GM06990 (cell line): ENCODE measurements around the gene ZNF536.

Experiments
- DNase-seq: peaks from one replicate; pipeline ENCODE4 v3.0.0-alpha.2; 2011; ENCODE audit not compliant: insufficient read length; ENCODE audit errors: extremely low read depth
- H3K27me3 ChIP-seq: replicated peaks from 2 replicates; pipeline ENCODE4 v1.6.0; 2011; ENCODE audit warnings: low read length; ENCODE audit not compliant: control insufficient read depth, insufficient read depth
- H3K36me3 ChIP-seq: 2 replicates; pipeline ENCODE4 v1.5.1; 2011; ENCODE audit warnings: low read length; ENCODE audit not compliant: control insufficient read depth, insufficient read depth
- H3K4me3 ChIP-seq: replicated peaks from 2 replicates; pipeline ENCODE4 v1.5.1; 2011; ENCODE audit warnings: low read depth, mild to moderate bottlenecking, control low read depth, low read length
- TF ChIP-seq, protein P1 (sequence below): IDR thresholded peaks from 2 replicates; pipeline ENCODE4 v1.5.1; 2011; ENCODE audit warnings: low read length, control low read depth, mild to moderate bottlenecking, inconsistent platforms; ENCODE audit not compliant: insufficient read depth, poor library complexity, severe bottlenecking

ZNF536 gene

DNA sequence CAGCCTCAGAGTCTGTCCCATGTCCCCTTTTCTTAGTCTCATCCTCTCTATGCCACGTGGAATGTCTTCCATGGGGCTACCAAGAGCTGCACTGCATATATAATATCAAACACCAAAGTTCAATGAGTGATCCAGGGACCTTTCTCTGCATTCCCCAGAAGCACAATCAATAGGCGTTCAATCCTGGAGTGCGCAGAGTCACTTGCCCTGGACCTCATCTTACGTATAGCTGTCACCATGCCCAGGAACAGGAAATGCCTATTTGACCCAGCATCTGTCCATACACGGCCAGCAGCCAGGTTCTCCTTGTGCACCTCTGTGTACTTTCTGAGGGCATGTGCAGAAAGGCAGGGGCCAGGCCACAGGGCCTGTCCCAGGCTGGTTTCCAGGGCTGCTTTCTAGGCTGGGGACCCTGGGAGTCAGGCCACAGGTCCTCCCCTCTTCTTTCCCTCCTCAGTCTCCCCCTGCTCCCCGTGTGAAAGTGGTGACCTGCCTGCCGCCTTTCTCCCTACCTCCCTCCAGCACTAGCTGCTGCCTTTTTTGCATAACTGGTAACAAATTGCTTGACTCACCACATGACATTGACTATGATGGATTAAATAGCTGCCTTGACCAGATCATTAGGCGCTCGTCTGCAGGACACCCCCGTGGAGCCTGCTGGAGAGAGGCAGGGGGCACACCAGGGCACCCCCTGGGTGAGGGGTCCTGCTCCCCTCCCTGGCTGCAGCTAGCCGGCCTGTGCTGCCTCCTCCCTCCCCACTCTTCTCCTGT, 222.0 kb downstream of the ZNF536 start:
- DNase-seq = no peak
- H3K4me3 ChIP-seq = no peak overlapping the region
- H3K27me3 ChIP-seq = no peaks in the 10 kb centered on the region
- H3K36me3 ChIP-seq = no peaks in the 10 kb centered on the region
- TF ChIP-seq, protein P1, sequence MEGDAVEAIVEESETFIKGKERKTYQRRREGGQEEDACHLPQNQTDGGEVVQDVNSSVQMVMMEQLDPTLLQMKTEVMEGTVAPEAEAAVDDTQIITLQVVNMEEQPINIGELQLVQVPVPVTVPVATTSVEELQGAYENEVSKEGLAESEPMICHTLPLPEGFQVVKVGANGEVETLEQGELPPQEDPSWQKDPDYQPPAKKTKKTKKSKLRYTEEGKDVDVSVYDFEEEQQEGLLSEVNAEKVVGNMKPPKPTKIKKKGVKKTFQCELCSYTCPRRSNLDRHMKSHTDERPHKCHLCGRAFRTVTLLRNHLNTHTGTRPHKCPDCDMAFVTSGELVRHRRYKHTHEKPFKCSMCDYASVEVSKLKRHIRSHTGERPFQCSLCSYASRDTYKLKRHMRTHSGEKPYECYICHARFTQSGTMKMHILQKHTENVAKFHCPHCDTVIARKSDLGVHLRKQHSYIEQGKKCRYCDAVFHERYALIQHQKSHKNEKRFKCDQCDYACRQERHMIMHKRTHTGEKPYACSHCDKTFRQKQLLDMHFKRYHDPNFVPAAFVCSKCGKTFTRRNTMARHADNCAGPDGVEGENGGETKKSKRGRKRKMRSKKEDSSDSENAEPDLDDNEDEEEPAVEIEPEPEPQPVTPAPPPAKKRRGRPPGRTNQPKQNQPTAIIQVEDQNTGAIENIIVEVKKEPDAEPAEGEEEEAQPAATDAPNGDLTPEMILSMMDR = no peak

DNA sequence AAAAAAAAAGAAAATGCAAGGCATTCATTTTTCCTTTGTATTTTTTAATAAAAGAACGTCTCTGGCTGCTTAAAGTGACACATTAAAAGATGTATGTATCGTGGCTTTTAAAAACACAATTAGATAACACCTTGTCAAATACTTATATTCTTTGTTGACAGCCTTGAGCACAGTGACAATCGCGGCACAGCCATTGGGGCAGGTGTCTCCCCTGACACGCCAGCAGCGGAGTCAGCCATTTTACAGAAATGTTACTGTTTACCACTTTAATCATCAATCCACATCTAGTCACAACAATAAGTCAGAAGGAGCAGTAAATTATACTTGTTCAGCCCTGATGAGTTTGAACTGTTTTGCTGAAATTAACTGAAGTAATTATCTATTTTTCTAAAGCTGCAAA, 224.1 kb downstream of the ZNF536 start:
- no peak for DNase-seq
- no peaks in the 10 kb centered on the region for H3K27me3 ChIP-seq
- H3K36me3 ChIP-seq = no peaks in the 10 kb centered on the region
- H3K4me3 ChIP-seq = no peak overlapping the region
- TF ChIP-seq, protein P1 = no peak

DNA sequence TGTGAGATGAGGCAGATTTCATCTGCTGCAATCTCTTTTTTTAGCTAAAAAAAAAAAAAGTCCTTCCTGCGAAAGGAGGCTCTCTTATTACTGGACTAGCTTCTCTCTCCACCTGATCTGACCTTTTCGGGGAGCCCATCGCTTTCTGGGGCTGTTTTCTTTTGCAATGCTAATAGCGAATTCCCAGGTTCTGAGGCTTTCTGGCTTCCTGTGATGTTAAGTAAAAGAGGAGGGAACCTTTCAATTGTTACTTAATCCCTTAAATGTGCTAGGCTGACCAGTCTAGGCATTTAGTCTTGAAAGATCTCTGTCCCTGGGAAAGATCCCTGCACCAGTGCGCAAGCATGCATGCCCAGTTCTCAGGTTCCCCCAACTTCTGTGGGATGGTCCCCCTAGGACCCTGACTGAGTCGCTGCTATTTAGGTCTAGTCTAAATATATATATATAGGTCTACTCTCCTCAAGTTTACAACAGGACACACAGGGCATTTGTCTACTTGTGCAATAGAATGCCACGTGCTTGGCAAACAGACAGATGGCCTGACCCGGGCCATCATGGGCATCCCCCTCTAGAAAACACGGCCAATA, 224.7 kb downstream of the ZNF536 start:
- no peaks in the 10 kb centered on the region for H3K36me3 ChIP-seq
- no peak for DNase-seq
- TF ChIP-seq, protein P1 = no peak
- H3K27me3 ChIP-seq = no peaks in the 10 kb centered on the region
- H3K4me3 ChIP-seq = no peak overlapping the region

DNA sequence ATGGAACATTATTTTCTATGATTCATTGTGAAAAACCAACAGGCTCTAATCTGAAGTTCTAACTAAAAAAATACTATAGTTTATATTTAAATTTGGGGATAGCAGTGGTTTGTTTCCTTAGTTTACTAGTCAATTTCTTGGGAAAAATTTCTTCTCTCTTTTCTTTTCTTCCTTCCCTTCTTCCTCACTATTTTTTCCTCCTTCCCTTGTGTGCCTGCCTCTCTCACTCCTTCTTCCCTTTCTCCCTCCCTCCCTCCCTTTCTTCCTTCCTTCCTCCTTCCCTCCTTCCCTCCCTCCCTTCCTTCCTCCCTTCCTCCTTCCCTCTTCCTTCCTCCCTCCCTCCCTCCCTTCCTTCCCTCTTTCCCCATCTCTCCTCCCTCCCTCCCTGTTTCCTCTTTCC, 226.5 kb downstream of the ZNF536 start:
- Histone ChIP-seq H3K4me3 (no peak overlapping the region), H3K27me3 (no peaks in the 10 kb centered on the region), H3K36me3 (no peaks in the 10 kb centered on the region)
- no peak for DNase-seq
- TF ChIP-seq, protein P1 = no peak

DNA sequence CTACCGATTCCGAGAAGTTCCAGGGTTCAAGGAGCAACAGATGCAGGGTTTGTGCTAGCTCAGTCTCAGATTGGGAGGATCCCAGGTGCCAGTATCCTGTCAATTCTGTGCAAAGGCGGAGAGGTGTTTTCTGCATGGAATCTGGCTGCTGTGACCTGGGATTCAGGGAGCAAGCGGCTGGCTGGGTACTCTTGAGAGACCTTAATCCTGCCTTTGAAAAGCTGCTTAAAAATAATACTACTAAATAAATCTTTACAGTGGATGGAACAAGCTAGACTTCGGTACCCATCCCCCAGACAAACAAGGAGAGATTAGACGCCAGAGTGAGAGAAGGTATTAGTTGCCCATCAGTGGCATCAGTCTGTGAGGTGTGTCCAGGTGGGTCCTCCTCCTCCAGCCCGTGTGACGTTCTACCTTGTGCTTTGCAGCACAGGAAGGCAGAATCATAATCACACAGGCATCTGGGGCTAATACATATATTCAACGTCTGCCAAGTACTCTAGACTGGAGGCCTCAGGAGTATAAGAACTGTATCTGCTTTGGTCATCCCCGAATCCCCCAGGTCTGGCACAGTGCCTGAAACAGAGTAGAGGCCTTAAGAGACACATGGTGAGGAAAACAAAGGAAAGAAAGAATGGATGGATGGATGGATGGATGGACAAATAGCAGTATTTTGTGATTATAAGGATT, 230.6 kb downstream of the ZNF536 start:
- DNase-seq = no peak

More for the DNA sequence above, 230.6 kb downstream of the ZNF536 start:
- TF ChIP-seq, protein P1 = no peak
- H3K27me3 ChIP-seq = no peaks in the 10 kb centered on the region
- H3K36me3 ChIP-seq = no peaks in the 10 kb centered on the region
- H3K4me3 ChIP-seq = no peak overlapping the region
